Right lobe of liver (tissue), 6 donors: ENCODE measurements around the gene GRID1. TPM values are rescaled to one million over a fixed set of nuclear protein-coding genes. Genes with fewer than 3 reads are reported as not detected.

Experiments used
- ATAC-seq, 4 donors: fragments of 200-7000 bp; cut with Tn5 transposase; one replicate each; pipeline ENCODE4 v1.9.1; 2020; ENCODE audit warnings: mild to moderate bottlenecking in 4 of 4, moderate library complexity in 4 of 4
- DNase-seq, 3 donors: peaks; one replicate each; pipeline ENCODE4 v3.0.0-alpha.2; 2020
- H3K27ac ChIP-seq, 3 donors: fragments of 200-600 bp; one replicate each; pipeline ENCODE4 v1.8.0; 2022
- H3K27me3 ChIP-seq, 2 donors: fragments of 200-600 bp; one replicate each; pipeline ENCODE4 v1.8.0; 2022
- H3K36me3 ChIP-seq, 4 donors: fragments of 200-600 bp; sonication (generic) in 1 of 4; one replicate each; pipeline versions ENCODE4 v1.5.1 to v1.8.0; 2017 to 2022; ENCODE audit warnings: control low read depth in 1 of 4
- H3K4me1 ChIP-seq, 4 donors: fragments of 200-600 bp; sonication (generic) in 1 of 4; one replicate each; pipeline versions ENCODE4 v1.5.1 to v1.8.0; 2017 to 2022; ENCODE audit warnings: control low read depth in 1 of 4
- H3K4me3 ChIP-seq, 3 donors: fragments of 200-600 bp; one replicate each; pipeline ENCODE4 v1.8.0; 2022
- H3K9me3 ChIP-seq, 4 donors: fragments of 200-600 bp; sonication (generic) in 1 of 4; one replicate each; pipeline versions ENCODE4 v1.5.1 to v1.8.0; 2017 to 2022; ENCODE audit warnings: control low read depth in 1 of 4
- CTCF ChIP-seq, 4 donors: fragments of 200-600 bp in 3 of 4; fragments of 450-650 bp in 1 of 4; IDR thresholded peaks; one replicate each; pipeline versions ENCODE4 v1.5.1 to v1.8.0; 2016 to 2022; ENCODE audit warnings: antibody characterized with exemption in 4 of 4, mild to moderate bottlenecking in 2 of 4
- POLR2A ChIP-seq: fragments of 450-650 bp; IDR thresholded peaks from one replicate; pipeline ENCODE4 v1.6.1; 2017; ENCODE audit warnings: antibody characterized with exemption, mild to moderate bottlenecking
- WGBS: methylation state at CpG from one replicate; pipeline ENCODE4 v1.1.6; 2018; ENCODE audit warnings: low coverage, low lambda C conversion rate; ENCODE audit not compliant: insufficient coverage; ENCODE audit errors: missing lambda C conversion rate; 5-methylcytosine and 5-hydroxymethylcytosine counted together
- intact Hi-C, 2 donors: fragments of 100-400 bp; cut with DNase I; formaldehyde crosslinking; loops; one replicate each; pipeline versions ENCODE4 v1.11.2 to v1.14.1; 2022
- total RNA-seq, 6 experiments: library from RNA; depleted of rRNA in 2 of 6; stranded (reverse); fragments of >200 nt in 2 of 6; fragmentation: NEBNext Ultra II Directional in 3 of 6; extraction: Animal tissue kit (Norgen Biotek cat#: 25700) in 3 of 6; gene quantifications; one replicate each; pipeline versions ENCODE4 v1.1.0 to v1.2.4, GENCODE V29; 2016 to 2023
- donor health status: DM: no; HTN: yes; CAD: no.
- donor health status: DM: no; HTN: no; CAD: no.
- donor health status: DM: no; HTN: no; CAD: no.
- donor health status: DM: no; HTN: yes; CAD: no.
- donor health status: DM: no; HTN: yes; CAD: no.

Gene GRID1
- total RNA-seq, 6 experiments from 2014 or later = 0.05 to 1.9 (median 0.81) TPM

DNA sequence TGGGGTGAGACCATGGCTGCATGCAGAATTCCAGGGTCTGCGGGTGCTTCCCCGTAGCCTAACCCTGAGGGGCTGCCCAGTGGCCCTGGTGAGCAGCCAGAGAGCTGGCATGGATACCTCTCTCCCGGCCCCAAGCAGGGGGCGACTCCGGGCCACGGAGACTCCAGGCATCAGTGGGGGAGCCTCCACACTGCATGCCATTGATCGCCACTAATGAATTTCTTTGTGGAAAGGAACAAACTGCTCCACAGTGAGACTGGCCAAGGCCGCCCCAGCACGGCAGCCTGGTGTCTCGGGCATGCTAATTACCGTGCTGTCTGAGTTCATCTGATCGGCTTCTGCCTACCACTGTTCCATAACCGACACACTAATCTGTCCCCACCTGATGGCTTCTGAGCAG is 184.4 kb downstream of the GRID1 start:
- no peak for DNase-seq
- 80% methylated on average over 6 of the region's 13 CpGs for WGBS

GRCh38 chr10:86180861-86181260 is 185.7 kb downstream of the GRID1 start:
- no peaks in the 10 kb centered on the region for H3K4me1 ChIP-seq
- no CpG with 5 or more reads among the region's 4 CpGs for WGBS
- no peak overlapping the region for H3K27ac ChIP-seq
- H3K36me3 ChIP-seq = no peaks in the 10 kb centered on the region
- TF ChIP-seq POLR2A = no peak
- TF ChIP-seq CTCF (IDR thresholded peaks at IDR 0.05) = no peak
- no peaks in the 10 kb centered on the region for H3K9me3 ChIP-seq
- intact Hi-C loops = no loop called here
- H3K27me3 ChIP-seq = no peaks in the 10 kb centered on the region
- H3K4me3 ChIP-seq = no peak overlapping the region
- ATAC-seq = peak in 1 of 4 donors; percentile 9
- no peak for DNase-seq

More for the DNA sequence above, 184.4 kb downstream of the GRID1 start:
- no peak for ATAC-seq
- Histone ChIP-seq H3K4me3 (no peak overlapping the region), H3K9me3 (no peaks in the 10 kb centered on the region), H3K36me3 (no peaks in the 10 kb centered on the region), H3K27ac (no peak overlapping the region), H3K27me3 (no peaks in the 10 kb centered on the region), H3K4me1 (no peaks in the 10 kb centered on the region)
- TF ChIP-seq CTCF (IDR thresholded peaks at IDR 0.05) (no peak), POLR2A (no peak)
- intact Hi-C loops = no loop called here

- ATAC-seq = no peak
- 93% methylated on average over 3 of the region's 7 CpGs for WGBS
- H3K4me1 ChIP-seq = no peaks in the 10 kb centered on the region
- no peaks in the 10 kb centered on the region for H3K9me3 ChIP-seq
- H3K27me3 ChIP-seq = no peaks in the 10 kb centered on the region
- no peaks in the 10 kb centered on the region for H3K36me3 ChIP-seq
- intact Hi-C loops = no loop called here
- no peak for DNase-seq
- no peak overlapping the region for H3K27ac ChIP-seq
- no peak overlapping the region for H3K4me3 ChIP-seq
- TF ChIP-seq CTCF (IDR thresholded peaks at IDR 0.05) (no peak), POLR2A (no peak)
Observed at GRCh38 chr10:86179961-86180360, 186.6 kb downstream of the GRID1 start.

- intact Hi-C loops = no loop called here
- H3K9me3 ChIP-seq = no peaks in the 10 kb centered on the region
- H3K4me1 ChIP-seq = no peaks in the 10 kb centered on the region
- peak in 1 of 3 donors; percentile 10 for DNase-seq
- H3K27ac ChIP-seq = no peak overlapping the region
- ATAC-seq = no peak
- 76% methylated on average over 6 of the region's 6 CpGs for WGBS
- TF ChIP-seq POLR2A (no peak), CTCF (IDR thresholded peaks at IDR 0.05) (no peak)
- H3K36me3 ChIP-seq = no peaks in the 10 kb centered on the region
- H3K27me3 ChIP-seq = no peaks in the 10 kb centered on the region
- H3K4me3 ChIP-seq = no peak overlapping the region
Observed at GRCh38 chr10:86179153-86179524, 187.5 kb downstream of the GRID1 start.
